GM19193 (cell line): ENCODE data around the gene DGKI.

ENCODE experiments used
- POLR2A ChIP-seq: IDR thresholded peaks from 4 replicates; pipeline ENCODE4 v1.6.1; 2011; ENCODE audit not compliant: insufficient read depth, insufficient read length; ENCODE audit errors: extremely low read depth

The DGKI gene

GRCh38 chr7:137613006-137613525 lies 233.7 kb downstream of the DGKI start:
- TF ChIP-seq POLR2A, result no peak

GRCh38 chr7:137611606-137612005 lies 235.2 kb downstream of the DGKI start:
- no peak for TF ChIP-seq POLR2A

- no peak for TF ChIP-seq POLR2A
Measured at GRCh38 chr7:137609500-137609899, 237.3 kb downstream of the DGKI start.

- no peak for TF ChIP-seq POLR2A
Measured at GRCh38 chr7:137606061-137606674, 240.6 kb downstream of the DGKI start.

GRCh38 chr7:137603043-137603442 lies 243.7 kb downstream of the DGKI start:
- no peak for TF ChIP-seq POLR2A

- no peak for TF ChIP-seq POLR2A
Measured at GRCh38 chr7:137601642-137602041, 245.1 kb downstream of the DGKI start.

GRCh38 chr7:137597856-137598255 lies 248.9 kb downstream of the DGKI start:
- TF ChIP-seq POLR2A, result no peak

GRCh38 chr7:137593115-137593711 lies 253.6 kb downstream of the DGKI start:
- no peak for TF ChIP-seq POLR2A

- TF ChIP-seq POLR2A, result no peak
Measured at GRCh38 chr7:137592232-137592896, 254.4 kb downstream of the DGKI start.

GRCh38 chr7:137591421-137591837 lies 255.3 kb downstream of the DGKI start:
- TF ChIP-seq POLR2A, result no peak

GRCh38 chr7:137590756-137591305 lies 255.9 kb downstream of the DGKI start:
- TF ChIP-seq POLR2A, result no peak

- no peak for TF ChIP-seq POLR2A
Measured at GRCh38 chr7:137590071-137590755, 256.6 kb downstream of the DGKI start.

- TF ChIP-seq POLR2A, result no peak
Measured at GRCh38 chr7:137587326-137587725, 259.4 kb downstream of the DGKI start.

- no peak for TF ChIP-seq POLR2A
Measured at GRCh38 chr7:137585591-137585990, 261.2 kb downstream of the DGKI start.

GRCh38 chr7:137583172-137583571 lies 263.6 kb downstream of the DGKI start:
- TF ChIP-seq POLR2A, result no peak
